GM12874 (cell line): ENCODE results near the gene URGCP.

Source experiments
- TF ChIP-seq, protein P1 (sequence below): IDR thresholded peaks from 2 replicates; pipeline ENCODE4 v1.5.1; 2011; ENCODE audit warnings: low read depth, mild to moderate bottlenecking, control low read depth, low read length, moderate library complexity; ENCODE audit not compliant: insufficient read depth

Gene URGCP

GRCh38 chr7:43877968-43878864 is 28.2 kb downstream of the URGCP start:
- TF ChIP-seq, protein P1, sequence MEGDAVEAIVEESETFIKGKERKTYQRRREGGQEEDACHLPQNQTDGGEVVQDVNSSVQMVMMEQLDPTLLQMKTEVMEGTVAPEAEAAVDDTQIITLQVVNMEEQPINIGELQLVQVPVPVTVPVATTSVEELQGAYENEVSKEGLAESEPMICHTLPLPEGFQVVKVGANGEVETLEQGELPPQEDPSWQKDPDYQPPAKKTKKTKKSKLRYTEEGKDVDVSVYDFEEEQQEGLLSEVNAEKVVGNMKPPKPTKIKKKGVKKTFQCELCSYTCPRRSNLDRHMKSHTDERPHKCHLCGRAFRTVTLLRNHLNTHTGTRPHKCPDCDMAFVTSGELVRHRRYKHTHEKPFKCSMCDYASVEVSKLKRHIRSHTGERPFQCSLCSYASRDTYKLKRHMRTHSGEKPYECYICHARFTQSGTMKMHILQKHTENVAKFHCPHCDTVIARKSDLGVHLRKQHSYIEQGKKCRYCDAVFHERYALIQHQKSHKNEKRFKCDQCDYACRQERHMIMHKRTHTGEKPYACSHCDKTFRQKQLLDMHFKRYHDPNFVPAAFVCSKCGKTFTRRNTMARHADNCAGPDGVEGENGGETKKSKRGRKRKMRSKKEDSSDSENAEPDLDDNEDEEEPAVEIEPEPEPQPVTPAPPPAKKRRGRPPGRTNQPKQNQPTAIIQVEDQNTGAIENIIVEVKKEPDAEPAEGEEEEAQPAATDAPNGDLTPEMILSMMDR, result no peak

- TF ChIP-seq, protein P1, result no peak
Observed at GRCh38 chr7:43876976-43877745, 29.2 kb downstream of the URGCP start.

DNA sequence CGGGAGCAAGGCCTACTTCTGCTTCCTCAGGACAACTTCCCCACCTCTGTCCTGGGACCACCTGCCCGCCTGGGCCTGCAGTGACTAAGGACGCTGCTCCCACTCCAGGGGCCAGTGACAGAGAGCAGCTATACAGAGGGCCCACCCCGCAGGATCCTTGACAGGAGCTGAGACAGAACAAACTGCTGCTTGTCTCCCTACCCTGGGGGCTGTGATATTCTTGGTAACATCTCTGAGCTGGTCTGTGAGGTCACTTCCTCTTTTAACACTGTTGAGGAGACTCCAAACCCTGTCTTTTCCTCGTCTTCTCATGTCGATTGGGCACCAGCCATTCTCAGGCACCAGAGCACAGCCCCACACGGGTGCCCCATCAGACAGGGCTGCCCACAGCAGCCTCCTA is 30.2 kb downstream of the URGCP start:
- TF ChIP-seq, protein P1, result no peak

DNA sequence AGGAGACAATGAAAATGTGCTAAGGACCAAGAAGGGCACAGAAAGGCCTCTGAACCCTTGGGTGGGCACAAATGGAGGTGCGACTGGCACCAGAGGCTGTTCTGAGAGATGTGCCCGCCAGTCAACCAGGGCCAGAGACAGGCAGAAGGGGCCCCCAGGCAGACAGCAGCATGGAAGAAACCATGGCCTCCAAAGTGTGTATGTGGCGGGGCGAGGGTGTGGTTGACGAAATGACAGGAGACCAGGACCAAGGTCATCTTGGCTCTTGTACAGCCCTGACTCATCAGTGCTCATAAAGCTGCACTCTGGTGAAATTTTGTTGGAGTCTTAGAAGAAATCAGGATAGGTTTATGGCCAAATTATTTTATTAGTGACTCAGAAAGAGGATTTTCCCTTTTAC is 33.1 kb downstream of the URGCP start:
- TF ChIP-seq, protein P1, result no peak

- TF ChIP-seq, protein P1, result no peak
Observed at GRCh38 chr7:43872406-43873110, 33.8 kb downstream of the URGCP start.

DNA sequence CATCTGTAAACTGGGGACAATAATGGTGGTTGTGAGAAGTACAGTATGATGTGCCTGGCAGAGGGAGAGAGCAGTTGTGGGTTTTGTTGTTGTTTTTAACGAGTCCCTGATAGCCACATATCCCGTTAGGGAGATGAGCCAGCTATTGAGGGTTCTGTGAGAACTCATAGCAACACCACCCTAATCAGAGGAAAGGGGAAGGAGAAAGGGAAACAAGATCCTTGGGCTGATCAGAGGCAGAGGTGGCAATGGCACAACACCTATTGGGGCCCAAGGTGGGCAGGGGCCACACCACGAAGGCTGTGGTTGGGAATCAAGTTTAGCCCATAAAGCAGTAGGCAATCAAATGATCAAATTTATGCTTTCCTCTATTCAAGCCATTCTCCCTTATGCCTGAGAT is 35.3 kb downstream of the URGCP start:
- TF ChIP-seq, protein P1, result no peak

DNA sequence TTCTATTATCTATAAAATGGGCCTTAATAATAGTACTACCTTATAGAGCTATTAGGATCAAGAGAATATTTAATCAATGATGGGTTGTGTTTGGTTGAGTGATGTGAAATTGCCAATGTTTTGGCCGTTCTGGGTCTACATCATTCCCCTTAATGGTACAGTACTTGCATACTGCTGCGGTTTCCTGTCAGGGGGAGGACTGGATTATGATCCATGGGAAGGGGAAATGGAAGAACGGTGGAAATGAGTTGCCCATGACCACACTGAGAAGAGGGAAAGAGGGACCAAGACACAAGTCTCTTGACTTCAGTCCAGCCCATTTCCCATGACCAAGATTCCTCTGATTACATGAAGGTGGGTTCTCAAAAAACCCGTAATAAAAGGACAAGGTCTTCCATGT is 36.1 kb downstream of the URGCP start:
- TF ChIP-seq, protein P1, result no peak
